Stomach smooth muscle (tissue), 2 donors: Measurements from ENCODE around the gene ZNF865.
A peak's percentile ranks its signal among the peaks of the same experiment; 100 is the strongest.

Source experiments
- H3K27ac ChIP-seq: one replicate; pipeline ENCODE4 v1.7.0; 2013; ENCODE audit warnings: mild to moderate bottlenecking, low read length, inconsistent platforms
- H3K27me3 ChIP-seq, 2 donors: one replicate each; pipeline ENCODE4 v1.7.0; 2013; ENCODE audit warnings: low read length in 2 of 2; ENCODE audit not compliant: insufficient read depth in 2 of 2, control insufficient read depth in 1 of 2
- H3K36me3 ChIP-seq, 2 donors: one replicate each; pipeline ENCODE4 v1.7.0; 2013; ENCODE audit warnings: low read length in 2 of 2; ENCODE audit not compliant: control insufficient read depth in 2 of 2, insufficient read depth in 2 of 2
- H3K4me1 ChIP-seq: one replicate; pipeline ENCODE4 v1.7.0; 2013; ENCODE audit warnings: low read length; ENCODE audit not compliant: control insufficient read depth, insufficient read depth
- H3K4me3 ChIP-seq, 2 donors: one replicate each; pipeline ENCODE4 v1.7.0; 2013; ENCODE audit warnings: low read length in 2 of 2
- H3K9ac ChIP-seq, 2 donors: one replicate each; pipeline ENCODE4 v1.7.0; 2013; ENCODE audit warnings: low read length in 2 of 2, mild to moderate bottlenecking in 1 of 2
- H3K9me3 ChIP-seq, 2 donors: one replicate each; pipeline ENCODE4 v1.7.0; 2013; ENCODE audit warnings: low read length in 2 of 2; ENCODE audit not compliant: control insufficient read depth in 2 of 2
- donor health status: healthy.
- donor health status: Pancreatic carcinoma.

Gene ZNF865

GRCh38 chr19:55590109-55590508 lies 15.3 kb upstream of the ZNF865 start:
- peaks cover 0 to 5% of the 10 kb centered on the region in 2 donors for H3K36me3 ChIP-seq
- H3K4me3 ChIP-seq = no peak overlapping the region
- H3K9me3 ChIP-seq = no peaks in the 10 kb centered on the region
- no peak overlapping the region for H3K9ac ChIP-seq
- no peak overlapping the region for H3K27ac ChIP-seq
- peaks cover 18% of the 10 kb centered on the region for H3K4me1 ChIP-seq
- peaks cover 0 to 6% of the 10 kb centered on the region in 2 donors for H3K27me3 ChIP-seq

DNA sequence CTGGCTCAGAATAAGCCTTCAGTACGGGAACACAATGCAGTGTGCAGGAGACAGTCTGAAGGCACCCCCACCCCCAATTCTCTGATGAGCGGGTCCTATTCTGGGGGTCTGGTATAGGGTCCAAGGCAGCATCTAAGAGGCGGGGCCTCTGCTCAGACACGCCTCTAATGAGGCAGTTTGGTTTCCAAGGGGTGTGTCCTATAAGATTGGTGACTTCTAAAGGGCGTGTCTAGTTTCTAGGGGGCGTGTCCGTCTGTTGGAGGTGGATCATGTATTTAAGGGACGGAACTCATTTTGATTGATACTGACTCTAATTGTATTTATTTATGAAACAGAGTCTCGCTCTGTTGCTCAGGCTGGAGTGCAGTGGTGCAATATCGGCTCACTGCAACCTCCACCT lies 14.8 kb upstream of the ZNF865 start:
- Histone ChIP-seq H3K27ac (no peak overlapping the region), H3K27me3 (peaks cover 0 to 6% of the 10 kb centered on the region in 2 donors), H3K4me3 (no peak overlapping the region), H3K9ac (no peak overlapping the region), H3K4me1 (peaks cover 18% of the 10 kb centered on the region), H3K9me3 (no peaks in the 10 kb centered on the region), H3K36me3 (peaks cover 2 to 9% of the 10 kb centered on the region in 2 donors)

GRCh38 chr19:55591555-55591954 lies 13.9 kb upstream of the ZNF865 start:
- no peak overlapping the region for H3K9ac ChIP-seq
- H3K36me3 ChIP-seq = peaks cover 9 to 16% of the 10 kb centered on the region in 2 donors
- H3K4me3 ChIP-seq = no peak overlapping the region
- H3K27me3 ChIP-seq = peaks cover 0 to 6% of the 10 kb centered on the region in 2 donors
- peaks cover 10% of the 10 kb centered on the region for H3K4me1 ChIP-seq
- no peak overlapping the region for H3K27ac ChIP-seq
- H3K9me3 ChIP-seq = no peaks in the 10 kb centered on the region

- Histone ChIP-seq H3K27ac (no peak overlapping the region), H3K9me3 (no peaks in the 10 kb centered on the region), H3K4me3 (no peak overlapping the region), H3K9ac (no peak overlapping the region), H3K36me3 (peaks cover 9 to 16% of the 10 kb centered on the region in 2 donors), H3K4me1 (peaks cover under 1% of the 10 kb centered on the region), H3K27me3 (peaks cover 0 to 4% of the 10 kb centered on the region in 2 donors)
These were observed 12.9 kb upstream of the ZNF865 start for GRCh38 chr19:55592391-55593090.

DNA sequence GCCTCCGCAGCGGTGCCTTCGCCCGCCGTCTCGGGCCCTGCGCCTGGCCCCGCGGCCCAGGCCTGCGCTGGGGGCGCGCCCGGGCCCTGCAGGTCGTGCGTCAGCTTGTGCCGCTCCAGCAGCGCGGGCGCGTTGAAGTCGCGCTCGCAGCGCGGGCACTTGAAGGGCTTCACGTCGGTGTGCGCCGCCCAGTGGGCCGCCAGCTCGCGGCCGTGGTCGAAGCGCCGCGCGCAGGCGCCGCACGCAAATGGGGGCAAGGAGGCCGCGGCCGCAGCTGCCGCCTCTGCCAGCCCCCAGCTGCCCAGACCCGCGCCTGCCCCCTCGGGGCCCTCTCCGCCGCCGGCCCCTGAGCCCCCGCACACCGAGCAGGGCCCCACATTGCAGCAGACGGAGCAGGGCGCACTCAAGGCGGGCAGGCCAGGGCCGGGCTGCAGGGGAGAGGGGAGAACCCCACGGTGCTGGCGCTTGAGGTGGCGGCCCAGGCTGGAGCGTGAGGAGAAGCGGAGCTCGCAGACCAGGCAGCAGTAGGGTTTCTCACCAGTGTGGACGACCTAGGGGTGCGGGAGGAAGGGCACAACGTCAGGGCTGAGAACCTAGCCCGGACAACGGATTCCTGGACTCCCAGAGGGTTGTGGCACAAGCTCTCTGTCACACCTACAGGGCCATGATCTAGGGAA lies 12.2 kb upstream of the ZNF865 start:
- H3K9me3 ChIP-seq = no peaks in the 10 kb centered on the region
- H3K27ac ChIP-seq = no peak overlapping the region
- no peaks in the 10 kb centered on the region for H3K4me1 ChIP-seq
- H3K4me3 ChIP-seq = no peak overlapping the region
- peaks cover 9 to 16% of the 10 kb centered on the region in 2 donors for H3K36me3 ChIP-seq
- H3K27me3 ChIP-seq = peaks cover 0 to 4% of the 10 kb centered on the region in 2 donors
- H3K9ac ChIP-seq = no peak overlapping the region

DNA sequence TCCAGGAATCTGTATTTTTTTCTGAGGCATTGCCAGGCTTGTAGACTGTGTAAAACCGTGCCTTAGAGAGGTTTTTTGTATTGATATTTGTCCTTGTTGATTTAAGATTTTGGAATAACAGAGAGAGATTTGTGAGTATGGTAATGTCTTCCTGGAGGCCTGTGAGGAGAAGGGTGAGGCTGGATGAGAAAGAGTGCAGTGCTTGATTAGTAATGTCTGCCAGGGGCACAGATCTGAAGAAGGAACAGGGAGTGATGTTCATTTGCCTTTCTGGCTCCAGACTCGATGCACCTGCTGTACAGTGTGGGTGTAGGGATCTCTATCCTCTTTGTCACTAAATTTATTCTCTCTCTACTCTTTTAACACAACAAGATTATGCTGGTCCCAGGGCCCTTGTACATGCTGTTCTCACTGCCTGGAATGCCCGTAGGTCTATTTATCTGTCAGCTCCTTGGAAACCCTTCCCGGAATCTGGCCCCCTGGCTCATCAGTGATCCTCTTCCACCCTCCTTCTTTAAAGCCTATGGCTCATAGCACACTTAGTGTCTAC lies 10.4 kb upstream of the ZNF865 start:
- Histone ChIP-seq H3K9me3 (no peaks in the 10 kb centered on the region), H3K4me3 (no peak overlapping the region), H3K9ac (no peak overlapping the region), H3K27me3 (peaks cover 0 to 3% of the 10 kb centered on the region in 2 donors), H3K27ac (no peak overlapping the region), H3K36me3 (peaks cover 9 to 16% of the 10 kb centered on the region in 2 donors), H3K4me1 (no peaks in the 10 kb centered on the region)

- H3K9ac ChIP-seq = no peak overlapping the region
- H3K27ac ChIP-seq = no peak overlapping the region
- H3K36me3 ChIP-seq = peaks cover 9 to 16% of the 10 kb centered on the region in 2 donors
- peaks cover 7% of the 10 kb centered on the region for H3K4me1 ChIP-seq
- H3K4me3 ChIP-seq = no peak overlapping the region
- no peaks in the 10 kb centered on the region for H3K27me3 ChIP-seq
- H3K9me3 ChIP-seq = no peaks in the 10 kb centered on the region
These were observed 9.1 kb upstream of the ZNF865 start for GRCh38 chr19:55596304-55596703.

DNA sequence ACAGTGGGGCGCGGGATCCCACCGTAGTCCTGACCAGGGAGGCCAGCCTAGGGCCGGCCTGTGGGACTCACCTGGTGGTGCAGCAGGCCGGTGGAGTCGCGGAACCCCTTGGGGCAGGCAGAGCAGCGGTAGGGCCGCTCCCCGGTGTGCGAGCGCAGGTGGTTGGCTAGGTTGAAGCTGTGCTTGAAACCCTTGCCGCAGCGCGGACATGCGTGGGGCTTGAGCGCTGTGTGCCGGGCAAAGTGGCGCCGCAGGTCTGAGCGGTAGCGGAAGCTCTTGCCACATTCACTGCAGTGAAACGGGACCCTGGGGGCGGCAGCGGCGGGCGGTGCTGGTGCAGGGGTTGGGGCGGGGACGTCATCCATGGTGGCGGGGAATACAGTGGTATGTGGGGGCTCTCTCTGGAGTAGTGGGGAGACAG lies 7.9 kb upstream of the ZNF865 start:
- Histone ChIP-seq H3K27ac (no peak overlapping the region), H3K4me1 (peaks cover 11% of the 10 kb centered on the region), H3K9ac (no peak overlapping the region), H3K27me3 (no peaks in the 10 kb centered on the region), H3K36me3 (peaks cover 9 to 16% of the 10 kb centered on the region in 2 donors), H3K9me3 (no peaks in the 10 kb centered on the region), H3K4me3 (no peak overlapping the region)

DNA sequence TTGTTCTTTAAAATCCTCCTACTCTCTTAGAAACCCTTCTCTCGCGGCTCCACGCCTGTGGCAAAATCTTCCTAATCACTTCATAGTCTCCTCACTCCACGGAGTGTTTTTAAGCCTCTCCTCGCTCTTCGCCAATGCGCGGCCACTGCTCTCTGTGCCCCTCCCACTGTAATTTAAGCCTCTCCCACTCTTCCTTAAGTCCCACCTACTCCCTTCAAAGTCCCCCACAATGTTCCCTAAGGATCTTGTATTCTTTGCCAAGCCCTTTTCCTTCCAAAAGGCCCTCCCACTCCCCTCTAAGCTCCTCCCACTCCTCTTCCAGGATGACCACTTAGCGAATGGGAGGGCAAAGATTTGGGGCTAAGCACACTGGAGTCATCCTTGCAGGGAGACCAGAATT lies 7.4 kb upstream of the ZNF865 start:
- H3K4me1 ChIP-seq = peaks cover 11% of the 10 kb centered on the region
- H3K27ac ChIP-seq = no peak overlapping the region
- H3K36me3 ChIP-seq = peaks cover 9 to 16% of the 10 kb centered on the region in 2 donors
- H3K27me3 ChIP-seq = no peaks in the 10 kb centered on the region
- peak overlapping the region in 1 of 2 donors; percentile 96 for H3K4me3 ChIP-seq
- H3K9ac ChIP-seq = no peak overlapping the region
- no peaks in the 10 kb centered on the region for H3K9me3 ChIP-seq

GRCh38 chr19:55598719-55599467 lies 6.6 kb upstream of the ZNF865 start:
- H3K27me3 ChIP-seq = no peaks in the 10 kb centered on the region
- H3K9ac ChIP-seq = peak overlapping the region; percentile 79 to 96
- peak overlapping the region; percentile 49 to 96 for H3K4me3 ChIP-seq
- peaks cover 9 to 16% of the 10 kb centered on the region in 2 donors for H3K36me3 ChIP-seq
- peak overlapping the region; percentile 97 for H3K27ac ChIP-seq
- peaks cover 11% of the 10 kb centered on the region for H3K4me1 ChIP-seq
- H3K9me3 ChIP-seq = no peaks in the 10 kb centered on the region
